ACHN (cell line): ENCODE data around the gene RPS13.
A peak's percentile ranks its signal among the peaks of the same experiment; 100 is the strongest.
"Not testable (repeated sequence)": the region's sequence is repeated elsewhere in the genome, so short reads cannot be mapped to it uniquely, and the experiment has no call there.

ENCODE experiments used
- DNase-seq: peaks from one replicate; pipeline ENCODE4 v3.0.0-alpha.2; 2015
- in situ Hi-C: cut with HindIII; loops from 2 replicates; pipeline ENCODE4 v1.10.0; 2017; ENCODE audit warnings: low sequenced_read_pairs, low pct_ligation_motif_present, low pct_unique_long_range_greater_than_20kb

The RPS13 gene

GRCh38 chr11:17077520-17078401 is at the start of gene RPS13:
Gene RPS13 (minus strand): TSS chr11:17077667. CDS start chr11:17077641, 26 bp downstream.
- DNase-seq, result peak; percentile 98
- in situ Hi-C loops, result no loop called here

- in situ Hi-C loops, result no loop called here
- no peak for DNase-seq
Observed at GRCh38 chr11:17121981-17122380, 44.5 kb upstream of the RPS13 start.

- DNase-seq, result no peak
- in situ Hi-C loops, result no loop called here
Observed at GRCh38 chr11:17117262-17117661, 39.8 kb upstream of the RPS13 start.

- no peak for DNase-seq
Observed at GRCh38 chr11:17116117-17116516, 38.6 kb upstream of the RPS13 start.

GRCh38 chr11:17107745-17108144 is 30.3 kb upstream of the RPS13 start:
- DNase-seq, in situ Hi-C loops: not testable (repeated sequence)

More at GRCh38 chr11:17116117-17116516, 38.6 kb upstream of the RPS13 start:
- in situ Hi-C loops, result no loop called here

GRCh38 chr11:17105404-17106040 is 28.1 kb upstream of the RPS13 start:
- DNase-seq, in situ Hi-C loops: not testable (repeated sequence)

GRCh38 chr11:17102462-17102861 is 25.0 kb upstream of the RPS13 start:
- in situ Hi-C loops, result no loop called here
- DNase-seq, result no peak

- no peak for DNase-seq
- in situ Hi-C loops, result no loop called here
Observed at GRCh38 chr11:17098658-17099057, 21.2 kb upstream of the RPS13 start.

GRCh38 chr11:17098038-17098437 is 20.6 kb upstream of the RPS13 start:
- no peak for DNase-seq
- in situ Hi-C loops, result no loop called here

- DNase-seq, in situ Hi-C loops: not testable (repeated sequence)
Observed at GRCh38 chr11:17085976-17086375, 8.5 kb upstream of the RPS13 start.

GRCh38 chr11:17077240-17077519 is 287 bp downstream of the RPS13 start:
- in situ Hi-C loops, result no loop called here
- peak; percentile 12 for DNase-seq

- in situ Hi-C loops, result no loop called here
- DNase-seq, result no peak
Observed at GRCh38 chr11:17076517-17077239, 789 bp downstream of the RPS13 start.

GRCh38 chr11:17075506-17075905 is 2.0 kb downstream of the RPS13 start:
- DNase-seq, result no peak
- in situ Hi-C loops, result no loop called here

GRCh38 chr11:17073370-17074027 is 4.0 kb downstream of the RPS13 start:
- in situ Hi-C loops, result loop anchor here (25.0 kb wide), 1 partner anchor 136 kb away; no protein-coding TSS in a partner anchor
- no peak for DNase-seq

- in situ Hi-C loops, result loop anchor here (25.0 kb wide), 1 partner anchor 130 kb away; no protein-coding TSS in a partner anchor
- no peak for DNase-seq
Observed at GRCh38 chr11:17067417-17067816, 10.1 kb downstream of the RPS13 start.

- no peak for DNase-seq
- in situ Hi-C loops, result loop anchor here (25.0 kb wide), 1 partner anchor 129 kb away; no protein-coding TSS in a partner anchor
Observed at GRCh38 chr11:17066691-17067090, 10.8 kb downstream of the RPS13 start.

- in situ Hi-C loops, result loop anchor here (25.0 kb wide), 1 partner anchor 126 kb away; no protein-coding TSS in a partner anchor
- DNase-seq, result peak; percentile 60
Observed at GRCh38 chr11:17063171-17064002, 14.1 kb downstream of the RPS13 start.

GRCh38 chr11:17051146-17051545 is 26.3 kb downstream of the RPS13 start:
- DNase-seq, result not testable (repeated sequence)

More at GRCh38 chr11:17051146-17051545, 26.3 kb downstream of the RPS13 start:
- in situ Hi-C loops, result loop anchor here (25.0 kb wide), 1 partner anchor 114 kb away; no protein-coding TSS in a partner anchor
